ENCODE data around the gene TARS2. TPM values are rescaled to one million over a fixed set of nuclear protein-coding genes. Genes with fewer than 3 reads are reported as not detected.

Gene TARS2
- total RNA-seq, 3 donors from 2014 or later = 15.9 to 20.2 (median 20.0) TPM

DNA sequence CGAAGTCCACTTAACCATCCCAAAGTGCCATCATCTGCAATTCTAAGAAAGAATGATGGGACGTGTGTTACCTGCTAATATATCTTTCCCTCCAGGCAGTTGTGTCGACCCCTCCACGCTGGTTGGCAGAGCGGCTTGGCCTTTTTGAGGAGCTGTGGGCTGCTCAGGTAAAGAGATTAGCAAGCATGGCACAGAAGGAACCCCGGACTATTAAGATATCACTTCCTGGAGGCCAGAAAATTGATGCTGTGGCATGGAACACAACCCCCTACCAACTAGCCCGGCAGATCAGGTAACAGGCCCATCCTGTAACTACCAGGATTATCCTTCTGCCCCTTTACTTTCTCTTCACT lies 520 bp downstream of the TARS2 start:
- Histone ChIP-seq H3K4me3 (peak overlapping the region; percentile 47), H3K36me3 (ENCODE audit: low read depth) (no peaks in the 10 kb centered on the region), H3K4me1 (ENCODE audit: low read depth) (peaks cover 7% of the 10 kb centered on the region), H3K9me3 (no peaks in the 10 kb centered on the region)
- DNase-seq (no peak), ATAC-seq (peak; percentile 10)
- intact Hi-C loops (cut with DNase I, micrococcal nuclease) = no loop called here
- TF ChIP-seq, protein P1, sequence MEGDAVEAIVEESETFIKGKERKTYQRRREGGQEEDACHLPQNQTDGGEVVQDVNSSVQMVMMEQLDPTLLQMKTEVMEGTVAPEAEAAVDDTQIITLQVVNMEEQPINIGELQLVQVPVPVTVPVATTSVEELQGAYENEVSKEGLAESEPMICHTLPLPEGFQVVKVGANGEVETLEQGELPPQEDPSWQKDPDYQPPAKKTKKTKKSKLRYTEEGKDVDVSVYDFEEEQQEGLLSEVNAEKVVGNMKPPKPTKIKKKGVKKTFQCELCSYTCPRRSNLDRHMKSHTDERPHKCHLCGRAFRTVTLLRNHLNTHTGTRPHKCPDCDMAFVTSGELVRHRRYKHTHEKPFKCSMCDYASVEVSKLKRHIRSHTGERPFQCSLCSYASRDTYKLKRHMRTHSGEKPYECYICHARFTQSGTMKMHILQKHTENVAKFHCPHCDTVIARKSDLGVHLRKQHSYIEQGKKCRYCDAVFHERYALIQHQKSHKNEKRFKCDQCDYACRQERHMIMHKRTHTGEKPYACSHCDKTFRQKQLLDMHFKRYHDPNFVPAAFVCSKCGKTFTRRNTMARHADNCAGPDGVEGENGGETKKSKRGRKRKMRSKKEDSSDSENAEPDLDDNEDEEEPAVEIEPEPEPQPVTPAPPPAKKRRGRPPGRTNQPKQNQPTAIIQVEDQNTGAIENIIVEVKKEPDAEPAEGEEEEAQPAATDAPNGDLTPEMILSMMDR (IDR thresholded peaks at IDR 0.05) = no peak

DNA sequence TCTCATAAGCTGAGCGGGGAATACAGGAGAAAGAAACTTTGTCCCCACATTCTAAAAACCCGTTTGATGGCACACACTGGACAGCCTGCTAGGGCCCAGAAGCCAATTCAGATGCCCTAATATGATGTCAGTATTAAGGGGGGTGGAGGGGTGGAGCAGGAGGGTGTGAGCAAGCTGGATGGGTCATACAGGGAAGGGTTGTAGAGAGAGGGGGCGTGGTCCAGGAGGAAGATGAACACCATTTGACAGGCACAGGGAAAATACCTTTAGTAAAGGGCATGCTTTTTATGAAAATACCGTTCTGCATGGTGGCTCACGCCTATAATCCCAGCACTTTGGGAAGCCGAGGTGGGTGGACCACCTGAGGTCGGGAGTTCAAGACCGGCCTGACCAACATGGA lies 6.0 kb downstream of the TARS2 start:
- no peaks in the 10 kb centered on the region for H3K36me3 ChIP-seq (ENCODE audit: low read depth)
- intact Hi-C loops (cut with DNase I, micrococcal nuclease) = no loop called here
- DNase-seq (no peak), ATAC-seq (no peak)
- H3K4me1 ChIP-seq (ENCODE audit: low read depth) = peaks cover 3% of the 10 kb centered on the region
- H3K9me3 ChIP-seq = no peaks in the 10 kb centered on the region
- TF ChIP-seq, protein P1 (IDR thresholded peaks at IDR 0.05) = no peak
- H3K4me3 ChIP-seq = no peak overlapping the region

DNA sequence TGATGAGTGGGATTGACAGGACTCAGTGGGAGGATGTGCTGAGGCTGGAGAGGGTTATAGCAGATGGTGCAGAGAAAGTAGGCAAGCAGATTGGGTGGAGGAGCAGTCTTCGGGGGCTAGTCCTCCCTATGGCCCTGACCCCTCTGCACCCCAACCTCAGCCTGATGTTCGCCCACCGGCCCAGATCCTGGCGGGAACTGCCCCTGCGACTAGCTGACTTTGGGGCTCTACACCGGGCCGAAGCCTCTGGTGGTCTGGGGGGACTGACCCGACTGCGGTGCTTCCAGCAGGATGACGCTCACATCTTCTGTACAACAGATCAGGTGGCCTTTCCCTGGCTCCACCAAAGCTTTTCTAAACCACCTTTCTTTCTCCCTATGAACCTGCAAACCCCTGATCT lies 11.1 kb downstream of the TARS2 start:
- intact Hi-C loops (cut with DNase I, micrococcal nuclease) = no loop called here
- Histone ChIP-seq H3K4me1 (ENCODE audit: low read depth) (no peaks in the 10 kb centered on the region), H3K9me3 (no peaks in the 10 kb centered on the region), H3K36me3 (ENCODE audit: low read depth) (no peaks in the 10 kb centered on the region), H3K4me3 (no peak overlapping the region)
- ATAC-seq (no peak), DNase-seq (no peak)
- TF ChIP-seq, protein P1 (IDR thresholded peaks at IDR 0.05) = no peak

DNA sequence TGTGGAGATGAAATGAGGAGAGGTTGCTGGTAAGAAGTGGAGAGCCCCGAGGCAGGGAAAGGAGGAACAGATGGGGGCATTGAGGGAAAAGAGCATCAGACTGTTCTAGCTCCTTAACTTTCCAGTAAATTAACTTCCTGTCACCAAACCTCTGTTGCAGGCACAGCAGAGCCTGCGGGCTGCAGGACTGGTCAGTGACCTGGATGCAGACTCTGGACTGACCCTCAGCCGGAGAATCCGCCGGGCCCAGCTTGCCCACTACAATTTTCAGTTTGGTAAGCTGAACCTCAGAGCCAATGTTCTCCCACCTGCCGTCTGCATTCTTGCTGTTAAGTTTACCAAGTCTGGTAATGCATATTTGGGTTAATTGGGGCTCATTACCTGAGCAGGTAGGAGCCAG lies 18.2 kb downstream of the TARS2 start:
- DNase-seq (no peak), ATAC-seq (no peak)
- intact Hi-C loops (cut with DNase I, micrococcal nuclease) = no loop called here
- TF ChIP-seq, protein P1 (IDR thresholded peaks at IDR 0.05) = no peak
- no peaks in the 10 kb centered on the region for H3K36me3 ChIP-seq (ENCODE audit: low read depth)
- H3K9me3 ChIP-seq = no peaks in the 10 kb centered on the region
- no peak overlapping the region for H3K4me3 ChIP-seq
- no peaks in the 10 kb centered on the region for H3K4me1 ChIP-seq (ENCODE audit: low read depth)

DNA sequence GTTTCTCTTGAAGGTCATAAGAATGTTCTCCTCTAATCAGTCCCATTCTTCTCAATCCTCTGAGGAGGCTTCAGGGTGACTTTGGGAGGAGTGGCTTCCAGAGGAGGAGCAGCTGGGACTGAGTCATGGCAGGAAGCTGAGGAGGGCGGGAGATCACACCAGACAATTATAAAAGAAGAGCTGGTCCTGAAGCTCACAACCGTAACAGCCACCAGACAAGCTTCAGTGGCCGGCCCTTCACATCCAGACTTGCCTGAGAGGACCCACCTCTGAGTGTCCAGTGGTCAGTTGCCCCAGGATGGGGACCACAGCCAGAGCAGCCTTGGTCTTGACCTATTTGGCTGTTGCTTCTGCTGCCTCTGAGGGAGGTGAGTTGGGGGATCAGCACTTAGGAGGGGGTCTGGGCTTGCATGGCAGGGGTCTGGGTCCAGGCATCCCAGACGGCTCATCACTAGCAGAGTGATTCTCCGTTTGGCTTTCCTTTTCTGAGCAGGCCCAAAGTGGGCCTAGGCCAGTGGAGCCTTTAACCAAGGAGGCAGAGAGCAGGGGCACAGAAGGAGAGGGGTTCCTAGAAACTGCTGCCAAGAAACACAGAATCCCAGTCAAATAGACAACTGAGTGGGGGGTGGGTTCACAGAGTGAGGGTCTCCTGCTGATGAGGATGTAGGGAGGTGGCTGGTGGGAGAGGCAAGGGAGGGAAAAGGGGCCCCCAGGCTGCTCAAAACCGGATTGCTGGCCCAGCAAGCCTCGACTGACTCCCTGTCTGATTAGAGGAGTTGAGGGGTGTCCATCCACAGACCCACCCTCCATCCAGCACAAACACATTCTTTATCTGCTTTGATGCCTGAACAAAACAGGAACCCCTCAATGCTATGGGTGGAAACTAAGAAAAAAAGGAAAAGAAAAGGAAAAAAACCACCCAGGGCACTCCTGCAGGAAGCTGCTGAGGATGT lies 21.0 kb downstream of the TARS2 start, which contains the start of gene ECM1:
ECM1 (plus strand) TSS at position 198 of the 953 bp plus-strand sequence; CDS start at position 299, 101 bp downstream.
- Histone ChIP-seq H3K4me1 (ENCODE audit: low read depth) (no peaks in the 10 kb centered on the region), H3K4me3 (no peak within 1 kb of the TSS), H3K36me3 (ENCODE audit: low read depth) (no peaks in the 10 kb centered on the region), H3K9me3 (no peaks in the 10 kb centered on the region)
- TF ChIP-seq, protein P1 (IDR thresholded peaks at IDR 0.05) = no peak
- intact Hi-C loops (cut with DNase I, micrococcal nuclease) = no loop called here
- peak; percentile 94 for ATAC-seq
- DNase-seq = peak in 1 of 3 donors; percentile 55

All from mucosa of descending colon (tissue), 3 donors.